ENCODE data around the gene CCNL2. TPM values are rescaled to one million over a fixed set of nuclear protein-coding genes. Genes with fewer than 3 reads are reported as not detected.

Gene CCNL2
- total and polyA plus RNA-seq, 2 of the 13 experiments (the other 11 are each of a cell fraction or from before 2014, with no cell fraction given): 105 to 340 TPM

- no peak; a peak in 1 of 4 replicates for TF ChIP-seq ATF4 (CRISPR knock-in tag; IDR thresholded peaks at IDR 0.05)
- TF ChIP-seq ZNF816 (CRISPR knock-in tag; IDR thresholded peaks at IDR 0.05; ENCODE audit: borderline replicate concordance): 0 out of 2 replicates have a peak, but pooled peaks have one; percentile 4
These were observed 7.1 kb upstream of the CCNL2 start (continued) for GRCh38 chr1:1406101-1406820.

DNA sequence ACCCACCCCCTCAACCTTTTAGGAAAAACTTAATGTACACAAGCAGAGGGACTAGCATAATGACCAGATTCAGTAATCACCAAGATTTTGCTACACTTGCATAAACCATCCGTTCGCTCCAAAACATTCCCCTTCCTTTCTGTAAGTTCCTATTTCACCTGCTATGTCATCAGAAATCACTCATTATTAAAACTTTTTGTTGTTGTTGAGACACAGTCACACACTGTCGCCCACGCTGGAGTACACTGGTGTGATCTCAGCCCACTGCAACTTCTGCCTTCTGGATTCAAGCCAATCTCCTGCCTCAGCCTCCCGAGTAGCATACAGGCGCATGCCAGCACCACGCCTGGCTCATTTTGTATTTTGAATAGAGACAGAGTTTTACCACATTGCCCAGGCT lies 4.5 kb upstream of the CCNL2 start:
- no peak overlapping the region for H2AFZ ChIP-seq (ENCODE audit: low read length)
- ChIA-PET POLR2A (interaction anchor here (2.0 to 12.4 kb wide), 5 partner anchors 15 to 102 kb away, joined by 6 to 355 read pairs (median 32); partner anchors contain the start of genes AURKAIP1 and VWA1), CTCF (ENCODE audit: low intra/inter-chr PET ratio, low total read pairs) (no interaction called here)
- H3K4me1 ChIP-seq (ENCODE audit: insufficient read depth, low read length): peaks cover 58% of the 10 kb centered on the region
- intact Hi-C loops (cut with micrococcal nuclease; ENCODE audit: unreplicated experiment) (no loop called here), in situ Hi-C loops (cut with HindIII; ENCODE audit: extremely low pct_ligation_motif_present, low pct_unique_long_range_greater_than_20kb) (loop anchor here (5.0 kb wide), 1 partner anchor 34 kb away; the partner anchor contains the start of gene VWA1)
- ATAC-seq: no peak
- H3K27ac ChIP-seq (ENCODE audit: extremely low read length, insufficient read depth, low read length): peak overlapping the region; percentile 8
- BruUV-seq (replicated peaks): no TSS peak
- WGBS (ENCODE audit: low lambda C conversion rate): 98% methylated on average over 7 of the region's 7 CpGs
- TF ChIP-seq KLF11 (CRISPR knock-in tag; IDR thresholded peaks at IDR 0.05) (no peak), POLR2AphosphoS5 (IDR thresholded peaks at IDR 0.05; ENCODE audit: low read depth, low read length) (peak; percentile 41; the same call in 1 of the 2 replicates), KLF13 (CRISPR knock-in tag; IDR thresholded peaks at IDR 0.05) (no peak), MAFF (IDR thresholded peaks at IDR 0.05; ENCODE audit: low read depth, low read length) (0 out of 2 replicates have a peak, but pooled peaks have one; percentile 21), MAFK (conservative IDR thresholded peaks at IDR 0.05 in 1 of 2, IDR thresholded peaks at IDR 0.05 in 1 of 2; ENCODE audit: low read length in 2 of 2) (peak; percentile 39 to 50), SAFB2 (CRISPR knock-in tag; IDR thresholded peaks at IDR 0.05; ENCODE audit: borderline replicate concordance, low read depth) (no peak), RBFOX2 (IDR thresholded peaks at IDR 0.05; ENCODE audit: low read depth, low read length) (0 out of 2 replicates have a peak, but pooled peaks have one; percentile 16), YEATS2 (CRISPR knock-in tag; IDR thresholded peaks at IDR 0.05; ENCODE audit: borderline replicate concordance) (no peak), KDM1A (CRISPR knock-in tag; IDR thresholded peaks at IDR 0.05) (no peak), WIZ (CRISPR knock-in tag; IDR thresholded peaks at IDR 0.05) (no peak), POLR2G (IDR thresholded peaks at IDR 0.05; ENCODE audit: low read depth, low read length) (0 out of 2 replicates have a peak, but pooled peaks have one; percentile 38), ZNF674 (CRISPR knock-in tag; IDR thresholded peaks at IDR 0.05; ENCODE audit: low read depth) (no peak)
- no peak for FAIRE-seq
- no peaks in the 10 kb centered on the region for H3K27me3 ChIP-seq (ENCODE audit: control insufficient read depth in 1 of 2, insufficient read depth in 2 of 2, low read length in 2 of 2)
- peaks cover 24% of the 10 kb centered on the region for H4K20me1 ChIP-seq (ENCODE audit: insufficient read depth, low read length)
- H3K36me3 ChIP-seq (replicated peaks in 1 of 2; ENCODE audit: control insufficient read depth in 1 of 2, insufficient read depth in 2 of 2, low read length in 2 of 2): peaks cover 6 to 27% of the 10 kb centered on the region in 2 experiments; a peak in 3 of 5 replicates
- DNase-seq (ENCODE audit: low spot score): no peak
- no peaks in the 10 kb centered on the region for H3K9me3 ChIP-seq (ENCODE audit: low read length)
- no peak overlapping the region for H3K4me3 ChIP-seq (replicated peaks in 1 of 3; ENCODE audit: insufficient read depth in 1 of 3, low read depth in 2 of 3, low read length in 3 of 3)
- H3K9ac ChIP-seq (ENCODE audit: insufficient read depth, low read depth, low read length): no peak overlapping the region
- peaks cover 58% of the 10 kb centered on the region for H3K79me2 ChIP-seq (ENCODE audit: insufficient read depth, low read length)
- H3K4me2 ChIP-seq (ENCODE audit: low read depth, low read length): no peak overlapping the region
